ENCODE data around the gene THBD.

Gene THBD

DNA sequence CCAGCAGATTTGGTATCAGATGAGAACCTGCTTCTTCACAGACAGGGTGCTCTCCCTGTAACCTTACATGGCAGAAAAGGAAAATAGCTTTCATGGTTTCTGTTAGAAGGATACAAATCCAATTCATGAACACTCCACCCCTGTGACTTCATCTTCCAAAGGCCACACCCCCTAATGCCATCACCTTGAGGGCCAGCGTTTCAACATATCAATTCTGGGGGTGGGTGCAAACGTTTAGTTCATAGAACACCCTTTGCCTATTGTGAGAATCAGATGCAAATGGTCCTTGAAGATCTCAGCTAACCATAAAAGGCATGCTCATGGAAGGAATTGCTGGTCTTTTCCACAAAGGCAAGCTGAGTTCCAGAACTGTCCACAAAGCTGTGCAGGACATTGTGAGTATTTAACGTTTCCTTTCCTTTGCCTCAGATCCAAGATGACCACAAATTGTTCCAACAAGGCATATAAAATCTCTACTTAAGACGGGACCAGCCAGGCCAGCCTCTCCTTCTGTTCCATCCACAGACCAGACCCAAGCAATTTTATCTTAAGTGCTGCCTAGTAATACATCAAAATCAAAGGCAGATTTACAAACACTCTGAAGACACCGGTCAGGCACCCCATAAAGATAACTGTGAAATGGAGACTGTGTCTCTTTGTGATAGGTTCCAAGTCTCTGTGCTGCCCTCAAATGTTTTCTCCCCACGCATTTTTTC is 49.1 kb downstream of the THBD start:
- DNase-seq (ENCODE audit: low read depth), result no peak
- TF ChIP-seq, protein P1, sequence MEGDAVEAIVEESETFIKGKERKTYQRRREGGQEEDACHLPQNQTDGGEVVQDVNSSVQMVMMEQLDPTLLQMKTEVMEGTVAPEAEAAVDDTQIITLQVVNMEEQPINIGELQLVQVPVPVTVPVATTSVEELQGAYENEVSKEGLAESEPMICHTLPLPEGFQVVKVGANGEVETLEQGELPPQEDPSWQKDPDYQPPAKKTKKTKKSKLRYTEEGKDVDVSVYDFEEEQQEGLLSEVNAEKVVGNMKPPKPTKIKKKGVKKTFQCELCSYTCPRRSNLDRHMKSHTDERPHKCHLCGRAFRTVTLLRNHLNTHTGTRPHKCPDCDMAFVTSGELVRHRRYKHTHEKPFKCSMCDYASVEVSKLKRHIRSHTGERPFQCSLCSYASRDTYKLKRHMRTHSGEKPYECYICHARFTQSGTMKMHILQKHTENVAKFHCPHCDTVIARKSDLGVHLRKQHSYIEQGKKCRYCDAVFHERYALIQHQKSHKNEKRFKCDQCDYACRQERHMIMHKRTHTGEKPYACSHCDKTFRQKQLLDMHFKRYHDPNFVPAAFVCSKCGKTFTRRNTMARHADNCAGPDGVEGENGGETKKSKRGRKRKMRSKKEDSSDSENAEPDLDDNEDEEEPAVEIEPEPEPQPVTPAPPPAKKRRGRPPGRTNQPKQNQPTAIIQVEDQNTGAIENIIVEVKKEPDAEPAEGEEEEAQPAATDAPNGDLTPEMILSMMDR (IDR thresholded peaks at IDR 0.05; ENCODE audit: low read depth, low read length, missing control alignments), result no peak
- H3K4me3 ChIP-seq (ENCODE audit: low read depth, low read length), result no peak overlapping the region

DNA sequence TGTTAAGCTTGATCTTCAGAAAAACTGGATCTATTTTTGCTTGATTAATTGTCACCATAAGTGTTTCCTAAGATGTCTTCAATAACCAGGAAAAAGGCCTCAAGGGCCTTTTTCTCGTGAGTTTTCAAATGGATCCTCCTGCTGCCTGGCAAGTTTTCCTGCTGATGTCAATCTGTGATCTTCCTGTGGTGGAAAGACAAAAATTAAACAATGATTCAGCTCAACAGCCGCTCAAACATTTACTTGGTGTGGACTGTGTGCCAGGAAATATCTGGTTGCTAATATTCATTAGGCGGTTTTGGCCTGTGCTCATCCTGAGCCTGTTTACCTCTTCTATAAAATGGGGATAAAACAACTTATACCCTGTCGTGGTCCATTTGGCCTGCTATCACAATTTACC is 49.7 kb downstream of the THBD start:
- TF ChIP-seq, protein P1 (IDR thresholded peaks at IDR 0.05; ENCODE audit: low read depth, low read length, missing control alignments), result no peak
- no peak overlapping the region for H3K4me3 ChIP-seq (ENCODE audit: low read depth, low read length)
- DNase-seq (ENCODE audit: low read depth), result no peak

DNA sequence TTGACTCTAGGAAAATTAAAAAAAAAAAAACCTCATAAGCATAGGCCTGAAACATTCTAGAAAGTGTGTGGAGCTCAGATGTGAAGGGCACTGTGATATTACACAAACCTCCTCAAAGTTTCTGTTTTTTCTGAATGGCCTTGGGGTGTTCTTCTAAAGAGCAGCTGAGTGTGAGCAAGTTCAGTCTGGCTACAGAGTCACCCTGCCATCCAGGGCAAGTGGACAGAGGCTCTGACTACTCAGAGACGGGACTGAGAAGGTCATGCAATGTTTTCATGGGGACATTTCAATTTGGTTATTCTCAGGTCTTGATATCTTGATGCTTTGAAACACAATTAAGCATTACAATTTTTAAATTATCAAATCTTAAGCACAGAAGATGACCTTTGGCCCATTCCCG is 51.0 kb downstream of the THBD start:
- no peak overlapping the region for H3K4me3 ChIP-seq (ENCODE audit: low read depth, low read length)
- TF ChIP-seq, protein P1 (IDR thresholded peaks at IDR 0.05; ENCODE audit: low read depth, low read length, missing control alignments), result no peak
- no peak for DNase-seq (ENCODE audit: low read depth)

DNA sequence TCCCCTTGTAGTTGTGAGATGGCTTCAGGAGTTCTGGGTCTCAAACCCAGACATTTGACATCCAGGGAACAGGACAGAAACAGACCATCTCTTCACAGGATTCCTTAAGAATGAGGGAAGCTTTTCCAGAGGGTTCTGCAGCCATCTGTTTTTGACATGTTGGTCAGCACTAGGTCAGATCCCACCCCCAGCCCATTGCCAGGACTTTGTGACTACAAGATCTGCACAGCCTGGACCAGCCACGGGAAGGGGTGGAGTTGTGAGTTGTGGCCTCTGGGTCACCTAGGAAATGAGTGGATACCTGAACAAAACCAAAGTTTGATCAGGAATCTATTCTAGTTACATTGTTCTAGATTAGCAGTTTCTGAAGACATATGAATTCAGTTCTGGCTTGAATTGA is 53.5 kb downstream of the THBD start:
- TF ChIP-seq, protein P1 (IDR thresholded peaks at IDR 0.05; ENCODE audit: low read depth, low read length, missing control alignments), result no peak
- no peak overlapping the region for H3K4me3 ChIP-seq (ENCODE audit: low read depth, low read length)
- no peak for DNase-seq (ENCODE audit: low read depth)
